Natural killer cell treated with Interleukin-12 subunit alpha and Interleukin-12 subunit beta and Interleukin-15 and Interleukin-18, amount 100 ng/mL, for 72 hours (primary cell): ENCODE results near the gene SDK1. TPM values are rescaled to one million over a fixed set of nuclear protein-coding genes. Genes with fewer than 3 reads are reported as not detected.
A peak's percentile ranks its signal among the peaks of the same experiment; 100 is the strongest.

Source experiments
- ATAC-seq, 2 donors: fragments of 150-1000 bp; cut with Tn5 transposase in 1 of 2; sonication (Bioruptor Pico), chemical (Tn5 transposase) in 1 of 2; 2 replicates each; pipeline ENCODE4 v1.10.0; 2021
- DNase-seq: peaks from one replicate; pipeline ENCODE4 v3.0.0; 2022; ENCODE audit warnings: low spot score
- H3K27ac Mint-ChIP-seq, 2 donors: 1 replicate in 1 of 2; 2 replicates in 1 of 2; pipeline ENCODE4 v1.8.0; 2022; ENCODE audit warnings: mixed read lengths in 2 of 2, mild to moderate bottlenecking in 1 of 2, moderate library complexity in 1 of 2
- H3K27me3 Mint-ChIP-seq, 2 donors: 1 replicate in 1 of 2; 2 replicates in 1 of 2; pipeline ENCODE4 v1.8.0; 2022; ENCODE audit warnings: mixed read lengths in 2 of 2
- H3K36me3 Mint-ChIP-seq: one replicate; pipeline ENCODE4 v1.8.0; 2022; ENCODE audit warnings: mixed read lengths
- H3K4me1 Mint-ChIP-seq, 2 donors: 1 replicate in 1 of 2; 2 replicates in 1 of 2; pipeline ENCODE4 v1.8.0; 2022; ENCODE audit warnings: low read depth in 2 of 2, mixed read lengths in 2 of 2, mild to moderate bottlenecking in 1 of 2
- H3K4me3 Mint-ChIP-seq: one replicate; pipeline ENCODE4 v1.8.0; 2022; ENCODE audit warnings: mixed read lengths
- H3K9me3 Mint-ChIP-seq: 2 replicates; pipeline ENCODE4 v1.8.0; 2022; ENCODE audit warnings: mixed read lengths
- total RNA-seq, 2 donors: library from RNA; stranded (reverse); gene quantifications; one replicate each; pipeline ENCODE4 v1.2.3, GENCODE V29; 2022

Gene SDK1
- total RNA-seq, 2 donors from 2014 or later = 0.20 to 0.40 TPM

- Mint-ChIP-seq H3K4me1 (no peaks in the 10 kb centered on the region), H3K27me3 (peaks cover 17 to 24% of the 10 kb centered on the region in 2 donors), H3K36me3 (no peaks in the 10 kb centered on the region), H3K9me3 (peaks cover 4% of the 10 kb centered on the region), H3K27ac (no peak overlapping the region), H3K4me3 (no peak overlapping the region)
- DNase-seq (no peak), ATAC-seq (no peak)
Measured at GRCh38 chr7:3277604-3278572, 23.2 kb upstream of the SDK1 start.

GRCh38 chr7:3279147-3279818, 21.8 kb upstream of the SDK1 start:
- DNase-seq (no peak), ATAC-seq (no peak)
- H3K36me3 Mint-ChIP-seq = no peaks in the 10 kb centered on the region
- peaks cover 9 to 24% of the 10 kb centered on the region in 2 donors for H3K27me3 Mint-ChIP-seq
- H3K4me3 Mint-ChIP-seq = no peak overlapping the region
- no peak overlapping the region for H3K27ac Mint-ChIP-seq
- H3K9me3 Mint-ChIP-seq = peaks cover 4% of the 10 kb centered on the region
- H3K4me1 Mint-ChIP-seq = no peaks in the 10 kb centered on the region

- Mint-ChIP-seq H3K36me3 (no peaks in the 10 kb centered on the region), H3K9me3 (peaks cover 4% of the 10 kb centered on the region), H3K27me3 (peaks cover 9 to 23% of the 10 kb centered on the region in 2 donors), H3K4me3 (no peak overlapping the region), H3K27ac (no peak overlapping the region), H3K4me1 (no peaks in the 10 kb centered on the region)
- ATAC-seq (no peak), DNase-seq (no peak)
Measured at GRCh38 chr7:3280445-3280844, 20.6 kb upstream of the SDK1 start.

- Mint-ChIP-seq H3K27ac (no peak overlapping the region), H3K4me1 (no peaks in the 10 kb centered on the region), H3K4me3 (no peak overlapping the region), H3K36me3 (no peaks in the 10 kb centered on the region), H3K9me3 (peaks cover 4% of the 10 kb centered on the region), H3K27me3 (peaks cover 9 to 25% of the 10 kb centered on the region in 2 donors)
- ATAC-seq (no peak), DNase-seq (no peak)
Measured at GRCh38 chr7:3280946-3281656, 20.0 kb upstream of the SDK1 start.

GRCh38 chr7:3282457-3282856, 18.6 kb upstream of the SDK1 start:
- Mint-ChIP-seq H3K4me3 (no peak overlapping the region), H3K36me3 (no peaks in the 10 kb centered on the region), H3K27ac (no peak overlapping the region), H3K9me3 (peaks cover 3% of the 10 kb centered on the region), H3K27me3 (peaks cover 9 to 24% of the 10 kb centered on the region in 2 donors), H3K4me1 (no peaks in the 10 kb centered on the region)
- no peak for ATAC-seq
- DNase-seq = no peak

- no peak overlapping the region for H3K4me3 Mint-ChIP-seq
- H3K4me1 Mint-ChIP-seq = no peaks in the 10 kb centered on the region
- DNase-seq (no peak), ATAC-seq (no peak)
- no peaks in the 10 kb centered on the region for H3K36me3 Mint-ChIP-seq
- peaks cover 9 to 18% of the 10 kb centered on the region in 2 donors for H3K27me3 Mint-ChIP-seq
- H3K9me3 Mint-ChIP-seq = no peaks in the 10 kb centered on the region
- H3K27ac Mint-ChIP-seq = no peak overlapping the region
Measured at GRCh38 chr7:3283130-3283704, 17.8 kb upstream of the SDK1 start.

GRCh38 chr7:3285652-3286051, 15.4 kb upstream of the SDK1 start:
- Mint-ChIP-seq H3K4me1 (no peaks in the 10 kb centered on the region), H3K4me3 (no peak overlapping the region), H3K9me3 (no peaks in the 10 kb centered on the region), H3K27ac (no peak overlapping the region), H3K36me3 (no peaks in the 10 kb centered on the region), H3K27me3 (peaks cover 3 to 6% of the 10 kb centered on the region in 2 donors)
- ATAC-seq (no peak), DNase-seq (no peak)

- Mint-ChIP-seq H3K4me3 (no peak overlapping the region), H3K27ac (no peak overlapping the region), H3K4me1 (no peaks in the 10 kb centered on the region), H3K9me3 (no peaks in the 10 kb centered on the region), H3K36me3 (no peaks in the 10 kb centered on the region), H3K27me3 (peaks cover 18 to 25% of the 10 kb centered on the region in 2 donors)
- ATAC-seq (no peak), DNase-seq (no peak)
Measured at GRCh38 chr7:3289996-3290395, 11.1 kb upstream of the SDK1 start.

- no peaks in the 10 kb centered on the region for H3K36me3 Mint-ChIP-seq
Measured at GRCh38 chr7:3292694-3293093, 8.4 kb upstream of the SDK1 start.

GRCh38 chr7:3294432-3295100, 6.5 kb upstream of the SDK1 start:
- H3K27ac Mint-ChIP-seq = no peak overlapping the region
- no peak for ATAC-seq
- H3K4me3 Mint-ChIP-seq = no peak overlapping the region
- peaks cover 0 to under 1% of the 10 kb centered on the region in 2 donors for H3K4me1 Mint-ChIP-seq
- no peaks in the 10 kb centered on the region for H3K36me3 Mint-ChIP-seq
- no peaks in the 10 kb centered on the region for H3K9me3 Mint-ChIP-seq
- no peak for DNase-seq
- H3K27me3 Mint-ChIP-seq = peaks cover 30 to 44% of the 10 kb centered on the region in 2 donors

More at GRCh38 chr7:3292694-3293093, 8.4 kb upstream of the SDK1 start:
- DNase-seq (no peak), ATAC-seq (no peak)
- no peaks in the 10 kb centered on the region for H3K4me1 Mint-ChIP-seq
- H3K9me3 Mint-ChIP-seq = no peaks in the 10 kb centered on the region
- no peak overlapping the region for H3K4me3 Mint-ChIP-seq
- peaks cover 21 to 32% of the 10 kb centered on the region in 2 donors for H3K27me3 Mint-ChIP-seq
- H3K27ac Mint-ChIP-seq = no peak overlapping the region

- Mint-ChIP-seq H3K4me3 (no peak overlapping the region), H3K36me3 (no peaks in the 10 kb centered on the region), H3K27ac (no peak overlapping the region), H3K4me1 (peaks cover 0 to 9% of the 10 kb centered on the region in 2 donors), H3K9me3 (no peaks in the 10 kb centered on the region), H3K27me3 (peaks cover 31 to 45% of the 10 kb centered on the region in 2 donors)
- DNase-seq (no peak), ATAC-seq (no peak)
Measured at GRCh38 chr7:3297105-3297819, 3.8 kb upstream of the SDK1 start.

- no peaks in the 10 kb centered on the region for H3K9me3 Mint-ChIP-seq
- peaks cover 43 to 57% of the 10 kb centered on the region in 2 donors for H3K27me3 Mint-ChIP-seq
- ATAC-seq (no peak), DNase-seq (no peak)
- no peak overlapping the region for H3K27ac Mint-ChIP-seq
- peak overlapping the region; percentile 20 for H3K4me3 Mint-ChIP-seq
- H3K36me3 Mint-ChIP-seq = no peaks in the 10 kb centered on the region
- peaks cover 0 to 13% of the 10 kb centered on the region in 2 donors for H3K4me1 Mint-ChIP-seq
Measured at GRCh38 chr7:3300221-3300650, 816 bp upstream of the SDK1 start.
